Loucy (cell line): ENCODE data around the gene HMGN3.

Experiments used
- EZH2phosphoT487 ChIP-seq: fragments of 200-600 bp; IDR thresholded peaks from 2 replicates; pipeline ENCODE4 v1.6.1; 2018; ENCODE audit warnings: antibody characterized with exemption, mild to moderate bottlenecking, moderate library complexity, borderline replicate concordance
- TF ChIP-seq, protein P1 (sequence below): fragments of 200-600 bp; sonication (generic); conservative IDR thresholded peaks from 2 replicates; pipeline ENCODE4 v1.5.1; 2014; ENCODE audit warnings: mild to moderate bottlenecking, antibody characterized with exemption, low read length

DNA sequence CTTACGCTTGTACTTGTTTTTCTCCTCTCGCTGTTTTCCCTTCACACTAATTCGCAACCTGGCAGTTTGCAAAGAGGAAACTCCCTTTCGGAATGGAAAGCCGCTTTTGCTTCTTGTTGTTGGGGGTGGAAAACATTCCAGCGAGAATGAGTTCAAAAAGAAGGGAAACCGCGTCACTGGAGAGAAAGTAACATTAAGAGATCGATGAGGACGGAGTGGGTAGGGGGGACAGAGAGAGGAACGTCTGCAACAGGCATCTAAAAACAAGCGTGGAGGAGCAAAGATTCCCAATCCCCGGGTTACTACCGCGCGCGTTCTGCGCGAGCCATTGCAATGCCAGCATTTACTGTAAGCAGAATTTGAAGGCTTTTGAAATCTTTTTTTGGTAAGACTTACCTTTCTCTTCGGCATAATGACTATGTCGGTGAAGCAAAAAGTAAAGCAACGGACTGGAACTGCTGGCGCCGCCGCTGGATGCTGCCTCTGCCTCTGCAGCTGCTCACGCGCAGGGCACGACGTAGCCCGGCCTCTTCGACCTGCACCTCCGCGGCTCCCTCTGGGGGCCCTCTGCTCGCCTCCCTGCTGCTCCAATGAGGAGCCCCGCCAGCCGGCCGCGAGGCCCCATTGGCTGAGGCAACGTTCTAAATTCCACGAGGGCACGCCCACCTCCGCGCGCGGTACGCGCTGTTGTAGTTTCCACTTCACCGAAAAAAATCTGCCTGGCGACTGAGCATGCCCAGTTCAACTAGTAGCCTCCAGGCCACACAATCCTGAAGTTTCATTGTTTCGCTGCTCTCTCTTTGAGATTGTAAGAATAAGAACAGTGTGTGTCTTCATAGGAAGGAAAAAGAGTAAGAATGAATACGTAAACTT, at the start of gene HMGN3:
- TF ChIP-seq, protein P1, sequence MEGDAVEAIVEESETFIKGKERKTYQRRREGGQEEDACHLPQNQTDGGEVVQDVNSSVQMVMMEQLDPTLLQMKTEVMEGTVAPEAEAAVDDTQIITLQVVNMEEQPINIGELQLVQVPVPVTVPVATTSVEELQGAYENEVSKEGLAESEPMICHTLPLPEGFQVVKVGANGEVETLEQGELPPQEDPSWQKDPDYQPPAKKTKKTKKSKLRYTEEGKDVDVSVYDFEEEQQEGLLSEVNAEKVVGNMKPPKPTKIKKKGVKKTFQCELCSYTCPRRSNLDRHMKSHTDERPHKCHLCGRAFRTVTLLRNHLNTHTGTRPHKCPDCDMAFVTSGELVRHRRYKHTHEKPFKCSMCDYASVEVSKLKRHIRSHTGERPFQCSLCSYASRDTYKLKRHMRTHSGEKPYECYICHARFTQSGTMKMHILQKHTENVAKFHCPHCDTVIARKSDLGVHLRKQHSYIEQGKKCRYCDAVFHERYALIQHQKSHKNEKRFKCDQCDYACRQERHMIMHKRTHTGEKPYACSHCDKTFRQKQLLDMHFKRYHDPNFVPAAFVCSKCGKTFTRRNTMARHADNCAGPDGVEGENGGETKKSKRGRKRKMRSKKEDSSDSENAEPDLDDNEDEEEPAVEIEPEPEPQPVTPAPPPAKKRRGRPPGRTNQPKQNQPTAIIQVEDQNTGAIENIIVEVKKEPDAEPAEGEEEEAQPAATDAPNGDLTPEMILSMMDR = 0 out of 2 replicates have a peak, but pooled peaks have one; percentile 14
- no peak for TF ChIP-seq EZH2phosphoT487
